Activated naive CD4-positive, alpha-beta T cell treated with Interleukin-2 at 50 U/mL for 16 hours (primary cell): Measurements from ENCODE around the gene PSMG3.

ENCODE experiments used
- DNase-seq: peaks from one replicate; pipeline ENCODE4 v3.0.0-alpha.2; 2020

PSMG3 gene

GRCh38 chr7:1569833-1570632 is at the start of gene PSMG3:
TSS of gene PSMG3 (minus strand) at chr7:1570032. CDS start at chr7:1569339, 693 bp downstream.
- peak; percentile 90 for DNase-seq

GRCh38 chr7:1618475-1618874 is 48.6 kb upstream of the PSMG3 start:
- DNase-seq, result no peak

- no peak for DNase-seq
Observed at GRCh38 chr7:1617957-1618356, 48.1 kb upstream of the PSMG3 start.

GRCh38 chr7:1616741-1617140 is 46.9 kb upstream of the PSMG3 start:
- no peak for DNase-seq

- no peak for DNase-seq
Observed at GRCh38 chr7:1611708-1612241, 41.9 kb upstream of the PSMG3 start.

GRCh38 chr7:1610678-1611302 is 41.0 kb upstream of the PSMG3 start:
- no peak for DNase-seq

- DNase-seq, result no peak
Observed at GRCh38 chr7:1610013-1610677, 40.3 kb upstream of the PSMG3 start.

GRCh38 chr7:1609023-1609422 is 39.2 kb upstream of the PSMG3 start:
- no peak for DNase-seq

GRCh38 chr7:1608318-1608717 is 38.5 kb upstream of the PSMG3 start:
- no peak for DNase-seq

- DNase-seq, result no peak
Observed at GRCh38 chr7:1607696-1608095, 37.9 kb upstream of the PSMG3 start.

- no peak for DNase-seq
Observed at GRCh38 chr7:1607001-1607400, 37.2 kb upstream of the PSMG3 start.

GRCh38 chr7:1604383-1604782 is 34.6 kb upstream of the PSMG3 start:
- DNase-seq, result no peak

- no peak for DNase-seq
Observed at GRCh38 chr7:1603346-1604225, 33.8 kb upstream of the PSMG3 start.

- no peak for DNase-seq
Observed at GRCh38 chr7:1602386-1602785, 32.6 kb upstream of the PSMG3 start.

- DNase-seq, result no peak
Observed at GRCh38 chr7:1601956-1602355, 32.1 kb upstream of the PSMG3 start.

GRCh38 chr7:1599640-1600395 is 30.0 kb upstream of the PSMG3 start:
- no peak for DNase-seq

- DNase-seq, result no peak
Observed at GRCh38 chr7:1598961-1599639, 29.3 kb upstream of the PSMG3 start.

- no peak for DNase-seq
Observed at GRCh38 chr7:1598286-1598685, 28.5 kb upstream of the PSMG3 start.

- no peak for DNase-seq
Observed at GRCh38 chr7:1597791-1598190, 28.0 kb upstream of the PSMG3 start.

- DNase-seq, result no peak
Observed at GRCh38 chr7:1597066-1597760, 27.4 kb upstream of the PSMG3 start.
